ENCODE results near the gene ACSL3.

ACSL3 gene

DNA sequence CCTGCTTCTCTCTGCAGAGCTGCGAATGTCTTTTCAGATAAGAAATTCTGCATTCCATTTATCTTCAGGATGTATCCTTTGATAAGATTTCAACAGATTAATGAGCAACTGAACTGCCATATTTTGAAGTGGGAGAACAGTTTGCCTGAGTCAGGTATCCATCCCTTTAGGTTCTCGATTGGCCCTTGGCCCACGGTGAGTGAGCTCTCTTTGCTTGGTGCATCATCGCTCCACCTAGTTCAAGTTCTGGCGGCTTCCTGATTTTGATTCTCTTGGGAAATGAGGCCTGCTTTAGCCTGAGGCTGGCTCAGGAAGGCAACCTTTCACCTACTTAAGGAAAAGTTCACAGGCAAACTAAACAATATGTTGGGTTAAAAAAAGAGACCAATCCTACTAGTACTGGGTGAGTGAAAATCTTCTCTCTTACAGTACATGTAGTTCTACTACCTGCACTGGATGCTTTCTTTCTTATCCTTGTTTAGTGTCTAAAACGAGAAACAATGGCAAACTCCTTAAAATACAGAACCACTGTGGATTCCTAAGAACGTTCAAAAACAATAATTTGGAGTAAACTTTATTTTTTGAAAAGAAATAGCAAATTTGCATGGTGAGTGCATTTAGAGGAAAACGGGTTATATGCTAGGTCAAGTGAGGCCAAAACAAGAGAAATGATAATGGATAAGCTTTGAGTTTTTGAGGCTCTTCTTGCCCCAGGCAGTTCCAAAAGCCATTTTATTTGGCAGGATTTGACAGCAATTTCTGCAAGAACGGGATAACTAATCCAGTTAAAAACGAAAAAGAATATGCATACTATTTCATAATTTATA is 837 bp upstream of the ACSL3 start:
- H3K27ac ChIP-seq = peak overlapping the region; percentile 90 to 98
- peak overlapping the region; percentile 76 to 82 for H3K4me3 ChIP-seq
- H3K9me3 ChIP-seq = no peaks in the 10 kb centered on the region
- DNase-seq = peak in 1 of 2 donors; percentile 42
- no peaks in the 10 kb centered on the region for H3K36me3 ChIP-seq
- no peaks in the 10 kb centered on the region for H3K27me3 ChIP-seq
- TF ChIP-seq, protein P1, sequence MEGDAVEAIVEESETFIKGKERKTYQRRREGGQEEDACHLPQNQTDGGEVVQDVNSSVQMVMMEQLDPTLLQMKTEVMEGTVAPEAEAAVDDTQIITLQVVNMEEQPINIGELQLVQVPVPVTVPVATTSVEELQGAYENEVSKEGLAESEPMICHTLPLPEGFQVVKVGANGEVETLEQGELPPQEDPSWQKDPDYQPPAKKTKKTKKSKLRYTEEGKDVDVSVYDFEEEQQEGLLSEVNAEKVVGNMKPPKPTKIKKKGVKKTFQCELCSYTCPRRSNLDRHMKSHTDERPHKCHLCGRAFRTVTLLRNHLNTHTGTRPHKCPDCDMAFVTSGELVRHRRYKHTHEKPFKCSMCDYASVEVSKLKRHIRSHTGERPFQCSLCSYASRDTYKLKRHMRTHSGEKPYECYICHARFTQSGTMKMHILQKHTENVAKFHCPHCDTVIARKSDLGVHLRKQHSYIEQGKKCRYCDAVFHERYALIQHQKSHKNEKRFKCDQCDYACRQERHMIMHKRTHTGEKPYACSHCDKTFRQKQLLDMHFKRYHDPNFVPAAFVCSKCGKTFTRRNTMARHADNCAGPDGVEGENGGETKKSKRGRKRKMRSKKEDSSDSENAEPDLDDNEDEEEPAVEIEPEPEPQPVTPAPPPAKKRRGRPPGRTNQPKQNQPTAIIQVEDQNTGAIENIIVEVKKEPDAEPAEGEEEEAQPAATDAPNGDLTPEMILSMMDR (IDR thresholded peaks at IDR 0.05) = no peak
- intact Hi-C loops (cut with DNase I; ENCODE audit: low total_unique reads) = loop anchor here (1.0 to 5.0 kb wide), 2 partner anchors 156 to 168 kb away; no protein-coding TSS in a partner anchor
- H3K4me1 ChIP-seq = peaks cover 5 to 37% (median 23%) of the 10 kb centered on the region in 4 donors

DNA sequence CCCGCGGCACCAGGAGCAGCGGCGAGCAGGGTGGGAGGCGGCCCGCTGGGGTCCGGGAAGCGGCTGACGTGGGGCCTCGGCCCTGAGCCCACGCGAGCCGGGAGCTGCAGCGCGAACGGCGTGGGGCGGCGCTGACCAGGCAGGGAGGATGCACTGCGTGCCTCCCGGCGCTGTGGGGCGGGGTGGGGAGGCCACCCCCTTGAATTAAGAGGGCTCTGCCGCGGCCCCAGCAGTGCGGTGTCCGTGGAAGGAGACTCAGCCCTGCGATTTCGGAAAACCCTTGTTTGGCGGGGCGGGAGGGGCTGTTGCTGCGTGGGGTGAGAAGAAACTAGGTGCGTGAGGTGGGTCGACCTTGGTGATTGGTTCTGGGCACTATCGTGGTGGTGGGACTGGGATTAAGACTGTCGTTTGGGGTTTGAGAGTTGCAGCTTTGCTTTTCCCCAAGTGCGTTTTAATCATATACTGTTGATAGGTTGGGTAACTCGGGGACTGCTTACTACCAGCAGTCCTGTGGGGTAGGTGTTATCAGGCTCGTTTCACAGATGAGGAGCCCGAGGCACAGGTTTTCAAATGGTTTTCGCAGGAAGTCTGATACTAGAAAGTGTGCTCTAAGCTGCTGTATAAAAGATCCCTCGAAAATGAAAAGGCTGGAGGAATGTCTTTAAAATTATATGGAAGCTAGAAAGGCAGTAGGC is 722 bp downstream of the ACSL3 start:
- TF ChIP-seq, protein P1 (IDR thresholded peaks at IDR 0.05) = no peak
- H3K9me3 ChIP-seq = no peaks in the 10 kb centered on the region
- no peaks in the 10 kb centered on the region for H3K27me3 ChIP-seq
- peak overlapping the region; percentile 90 to 98 for H3K27ac ChIP-seq
- H3K36me3 ChIP-seq = no peaks in the 10 kb centered on the region
- intact Hi-C loops (cut with DNase I; ENCODE audit: low total_unique reads) = loop anchor here (5.0 kb wide), 1 partner anchor 169 kb away; no protein-coding TSS in a partner anchor
- peak overlapping the region; percentile 76 to 82 for H3K4me3 ChIP-seq
- peaks cover 5 to 40% (median 30%) of the 10 kb centered on the region in 4 donors for H3K4me1 ChIP-seq
- DNase-seq = peak; percentile 28 to 74

DNA sequence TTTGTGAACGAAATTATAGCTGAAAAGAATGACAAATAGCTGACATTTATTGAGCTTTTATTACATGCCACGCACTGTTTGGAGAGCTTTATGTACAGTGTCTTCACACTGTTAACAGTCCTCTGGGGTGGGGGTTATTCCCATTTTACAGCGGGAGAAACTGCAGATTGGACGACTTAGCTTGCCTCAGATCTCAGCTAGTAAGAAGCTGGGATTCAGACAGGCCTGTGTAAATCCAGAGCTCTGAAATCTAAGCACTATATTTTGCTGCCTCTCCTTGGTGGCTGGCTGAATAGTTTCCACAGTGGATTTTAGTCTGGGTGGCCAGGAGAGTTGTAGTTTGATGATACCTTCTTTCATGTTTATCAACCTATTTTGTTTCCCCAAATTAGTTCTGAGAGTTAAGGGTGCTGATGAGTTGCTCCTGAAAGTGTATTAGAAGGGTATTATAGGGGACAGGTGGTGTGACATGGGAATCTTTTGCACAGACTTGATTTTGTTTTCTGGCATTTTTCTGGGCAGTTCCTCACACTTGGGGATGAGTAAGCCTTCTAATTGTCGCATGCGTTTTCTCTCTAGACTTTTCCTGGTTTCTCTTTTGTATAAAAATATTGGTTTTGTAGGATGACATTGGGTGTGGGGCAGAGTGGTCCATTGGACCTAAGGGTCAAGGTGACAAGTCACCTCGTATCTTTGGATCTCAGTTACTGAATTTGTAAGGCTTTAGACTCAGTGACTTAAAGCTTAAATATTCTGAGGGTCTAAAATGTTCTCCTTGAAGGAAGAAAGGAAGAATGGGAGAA is 1.5 kb downstream of the ACSL3 start:
- peak overlapping the region; percentile 76 to 82 for H3K4me3 ChIP-seq
- no peaks in the 10 kb centered on the region for H3K27me3 ChIP-seq
- peak overlapping the region; percentile 90 to 98 for H3K27ac ChIP-seq
- H3K36me3 ChIP-seq = no peaks in the 10 kb centered on the region
- intact Hi-C loops (cut with DNase I; ENCODE audit: low total_unique reads) = loop anchor here (5.0 kb wide), 1 partner anchor 170 kb away; no protein-coding TSS in a partner anchor
- DNase-seq = no peak
- peaks cover 5 to 46% (median 30%) of the 10 kb centered on the region in 4 donors for H3K4me1 ChIP-seq
- TF ChIP-seq, protein P1 (IDR thresholded peaks at IDR 0.05) = peak in 1 of 2 experiments; percentile 11
- no peaks in the 10 kb centered on the region for H3K9me3 ChIP-seq

DNA sequence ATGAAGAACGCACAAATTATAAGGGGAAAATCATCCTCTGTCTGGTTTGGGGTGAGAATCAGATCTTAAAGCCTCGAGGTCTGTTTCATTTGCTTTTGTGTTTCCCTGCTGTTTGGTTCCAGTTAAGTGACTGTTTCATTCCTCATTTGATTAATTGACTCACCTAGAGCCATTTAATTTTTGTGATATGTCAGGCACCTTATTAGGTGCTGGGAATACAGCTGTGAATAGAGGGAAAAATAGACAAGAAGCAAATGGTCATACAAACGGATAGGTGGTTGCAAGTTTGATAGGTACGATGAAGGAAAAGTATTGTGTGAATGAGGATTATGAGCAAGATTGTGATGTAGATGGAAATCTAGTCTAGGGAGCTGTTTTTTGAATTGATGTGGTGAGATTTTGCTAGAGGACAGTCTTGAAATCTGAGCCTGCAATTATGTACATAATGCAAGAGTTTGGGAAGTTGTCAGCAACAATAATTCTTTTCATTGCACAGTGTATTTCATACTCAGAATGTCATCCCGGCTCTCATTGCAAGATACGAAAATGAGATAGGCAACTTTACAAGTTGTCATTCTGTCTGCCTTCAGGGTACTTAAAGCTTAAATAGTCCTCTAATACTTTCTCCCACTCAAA is 2.2 kb downstream of the ACSL3 start:
- TF ChIP-seq, protein P1 (IDR thresholded peaks at IDR 0.05) = no peak
- Histone ChIP-seq H3K36me3 (no peaks in the 10 kb centered on the region), H3K27me3 (no peaks in the 10 kb centered on the region), H3K27ac (peak overlapping the region in 1 of 2 donors; percentile 90), H3K4me3 (peak overlapping the region in 1 of 2 donors; percentile 76), H3K9me3 (no peaks in the 10 kb centered on the region), H3K4me1 (peaks cover 5 to 49% (median 30%) of the 10 kb centered on the region in 4 donors)
- intact Hi-C loops (cut with DNase I; ENCODE audit: low total_unique reads) = loop anchor here (5.0 kb wide), 1 partner anchor 171 kb away; no protein-coding TSS in a partner anchor
- DNase-seq = no peak

DNA sequence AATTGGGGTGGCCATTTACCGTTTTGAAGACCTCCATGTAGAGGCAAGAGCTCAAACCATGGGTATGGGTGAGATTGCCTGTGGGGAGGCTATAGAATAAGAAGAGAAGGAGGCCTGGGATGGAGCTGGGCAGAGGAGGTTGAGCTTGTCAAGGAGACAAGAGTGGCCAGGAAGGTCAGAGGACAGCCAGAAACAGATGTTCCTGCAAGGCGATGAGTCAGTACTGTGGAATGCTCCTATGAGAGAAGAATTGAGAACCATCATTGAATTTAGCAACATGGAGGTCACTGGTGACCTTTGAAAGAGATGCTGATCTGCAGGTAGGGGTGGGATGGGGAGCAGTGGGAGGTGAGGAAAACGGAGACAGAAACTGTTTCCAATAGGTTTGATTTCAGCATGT is 3.5 kb downstream of the ACSL3 start:
- H3K27ac ChIP-seq = no peak overlapping the region
- intact Hi-C loops (cut with DNase I; ENCODE audit: low total_unique reads) = loop anchor here (5.0 kb wide), 1 partner anchor 172 kb away; no protein-coding TSS in a partner anchor
- peaks cover 5 to 61% (median 39%) of the 10 kb centered on the region in 4 donors for H3K4me1 ChIP-seq
- TF ChIP-seq, protein P1 (IDR thresholded peaks at IDR 0.05) = no peak
- H3K9me3 ChIP-seq = no peaks in the 10 kb centered on the region
- H3K4me3 ChIP-seq = no peak overlapping the region
- no peak for DNase-seq
- no peaks in the 10 kb centered on the region for H3K36me3 ChIP-seq
- no peaks in the 10 kb centered on the region for H3K27me3 ChIP-seq
